A549 (cell line): ENCODE measurements around the gene GNAL. TPM values are rescaled to one million over a fixed set of nuclear protein-coding genes. Genes with fewer than 3 reads are reported as not detected.

Source experiments
- ATAC-seq, 2 experiments: fragments of 200-7000 bp in 1 of 2; fragments of >200 bp in 1 of 2; cut with Nextera tagmentation in 1 of 2; cut with Tn5 transposase in 1 of 2; 3 replicates each; pipeline versions ENCODE4 v1.8.0 to v1.9.1; 2018 to 2020; ENCODE audit warnings: mild to moderate bottlenecking in 1 of 2, moderate library complexity in 1 of 2
- CTCF ChIA-PET: fragments of 300-600 bp; sonication (Branson Sonifier 250); formaldehyde crosslinking; extraction: SDS; loops from one replicate; lab custom pipeline; 2021; ENCODE audit warnings: antibody characterized with exemption, inconsistent platforms; lab: Yijun Ruan, JAX
- POLR2A ChIA-PET: fragments of 350-600 bp; formaldehyde crosslinking; extraction: SDS; loops from one replicate; lab custom pipeline; 2021; ENCODE audit warnings: antibody characterized with exemption, inconsistent platforms; lab: Yijun Ruan, JAX
- DNase-seq, 2 experiments: peaks; one replicate each; pipeline versions ENCODE4 v3.0.0 to v3.0.0-alpha.2; 2011 to 2016; ENCODE audit warnings: low read depth in 1 of 2, low spot score in 1 of 2
- FAIRE-seq: peaks from 2 replicates; lab custom pipeline; 2011; peaks lifted over from hg19 to GRCh38; lab: Jason Lieb, UNC
- H3K27ac ChIP-seq, 2 experiments: fragments of >200 bp; sonication (Bioruptor Twin); formaldehyde crosslinking; 3 replicates each; pipeline ENCODE4 v1.5.1; 2016 to 2017
- H3K4me1 ChIP-seq: fragments of >200 bp; sonication (Bioruptor Twin); formaldehyde crosslinking; 3 replicates; pipeline ENCODE4 v1.6.1; 2016
- H3K4me2 ChIP-seq: fragments of >200 bp; sonication (Bioruptor Twin); formaldehyde crosslinking; 3 replicates; pipeline ENCODE4 v1.6.1; 2016
- H3K4me3 ChIP-seq: fragments of >200 bp; sonication (Bioruptor Twin); formaldehyde crosslinking; 3 replicates; pipeline ENCODE4 v1.5.1; 2016
- H3K9me3 ChIP-seq: fragments of >200 bp; sonication (Bioruptor Twin); formaldehyde crosslinking; 3 replicates; pipeline ENCODE4 v1.6.1; 2016
- CBX2 ChIP-seq: fragments of 200-600 bp; sonication (generic); IDR thresholded peaks from 2 replicates; pipeline ENCODE4 v1.6.1; 2016; ENCODE audit warnings: low read depth, mild to moderate bottlenecking, borderline replicate concordance
- CBX8 ChIP-seq: fragments of 200-600 bp; sonication (generic); IDR thresholded peaks from 2 replicates; pipeline ENCODE4 v1.6.1; 2016
- CHD2 ChIP-seq: fragments of 150-350 bp; IDR thresholded peaks from 2 replicates; pipeline ENCODE4 v1.6.1; 2014; ENCODE audit warnings: low read length; ENCODE audit not compliant: partially characterized antibody
- CTCF ChIP-seq: fragments of >200 bp; sonication (Bioruptor Twin); formaldehyde crosslinking; IDR thresholded peaks from 3 replicates; pipeline ENCODE4 v1.5.1; 2016
- ELK1 ChIP-seq: fragments of 150-350 bp; IDR thresholded peaks from 2 replicates; pipeline ENCODE4 v1.6.1; 2014; ENCODE audit warnings: low read depth, mild to moderate bottlenecking, low read length
- EP300 ChIP-seq, 2 experiments: fragments of >200 bp; sonication (Bioruptor Twin); formaldehyde crosslinking; IDR thresholded peaks; 2 replicates in 1 of 2; 3 replicates in 1 of 2; pipeline ENCODE4 v1.6.1; 2016 to 2017
- ESRRA ChIP-seq: fragments of 150-350 bp; IDR thresholded peaks from 2 replicates; pipeline ENCODE4 v1.6.1; 2014; ENCODE audit warnings: mild to moderate bottlenecking, low read length, borderline replicate concordance
- FOSB ChIP-seq: fragments of 250-450 bp; sonication (Bioruptor Pico); IDR thresholded peaks from 2 replicates; pipeline ENCODE4 v1.5.0; 2020; ENCODE audit warnings: mild to moderate bottlenecking, moderate library complexity
- FOXS1 ChIP-seq: fragments of 250-450 bp; sonication (Bioruptor Pico); IDR thresholded peaks from 2 replicates; pipeline ENCODE4 v1.5.0; 2020; ENCODE audit warnings: mild to moderate bottlenecking, moderate library complexity
- GATA3 ChIP-seq: IDR thresholded peaks from 2 replicates; pipeline ENCODE4 v1.6.1; 2012; ENCODE audit warnings: borderline replicate concordance
- HES2 ChIP-seq: fragments of >200 bp; sonication (Bioruptor Twin); formaldehyde crosslinking; IDR thresholded peaks from 2 replicates; pipeline ENCODE4 v1.6.1; 2016
- HOXB13 ChIP-seq: fragments of 250-450 bp; sonication (Bioruptor Pico); IDR thresholded peaks from 2 replicates; pipeline ENCODE4 v1.5.0; 2020; ENCODE audit warnings: low read depth, mild to moderate bottlenecking, moderate library complexity
- HOXB5 ChIP-seq: fragments of 250-450 bp; sonication (Bioruptor Pico); IDR thresholded peaks from 2 replicates; pipeline ENCODE4 v1.5.0; 2020; ENCODE audit warnings: mild to moderate bottlenecking, moderate library complexity
- MAFK ChIP-seq: fragments of 450-650 bp; IDR thresholded peaks from 2 replicates; pipeline ENCODE4 v1.6.1; 2014; ENCODE audit not compliant: partially characterized antibody
- MAX ChIP-seq: IDR thresholded peaks from 2 replicates; pipeline ENCODE4 v1.6.1; 2012
- MAZ ChIP-seq: fragments of 150-350 bp; IDR thresholded peaks from 2 replicates; pipeline ENCODE4 v1.6.1; 2014; ENCODE audit warnings: antibody characterized with exemption, low read depth, low read length, borderline replicate concordance
- NFE2L2 ChIP-seq: fragments of 150-350 bp; conservative IDR thresholded peaks from 2 replicates; pipeline ENCODE4 v1.6.1; 2014; ENCODE audit warnings: low read length
- NR3C1 ChIP-seq: fragments of >200 bp; sonication (Bioruptor Twin); formaldehyde crosslinking; IDR thresholded peaks from 3 replicates; pipeline ENCODE4 v1.6.1; 2017
- POLR2A ChIP-seq: IDR thresholded peaks from 2 replicates; pipeline ENCODE4 v1.6.1; 2012; ENCODE audit warnings: mild to moderate bottlenecking, low read length
- RAD21 ChIP-seq, 2 experiments: fragments of >200 bp in 1 of 2; sonication (Bioruptor Twin) in 1 of 2; formaldehyde crosslinking in 1 of 2; IDR thresholded peaks in 1 of 2; conservative IDR thresholded peaks in 1 of 2; 2 replicates in 1 of 2; 3 replicates in 1 of 2; pipeline ENCODE4 v1.6.1; 2012 to 2018; ENCODE audit warnings: inconsistent platforms in 1 of 2
- RARB ChIP-seq: fragments of 250-450 bp; sonication (Bioruptor Pico); IDR thresholded peaks from 2 replicates; pipeline ENCODE4 v1.8.0; 2021; ENCODE audit warnings: mild to moderate bottlenecking, moderate library complexity
- RCOR1 ChIP-seq: fragments of 150-350 bp; IDR thresholded peaks from 2 replicates; pipeline ENCODE4 v1.6.1; 2014; ENCODE audit warnings: antibody characterized with exemption, low read length, low read depth
- RFX5 ChIP-seq: fragments of 450-650 bp; IDR thresholded peaks from 2 replicates; pipeline ENCODE4 v1.7.1; 2014; ENCODE audit warnings: antibody characterized with exemption, mild to moderate bottlenecking, moderate library complexity
- RNF2 ChIP-seq: fragments of 200-600 bp; sonication (generic); IDR thresholded peaks from 2 replicates; pipeline ENCODE4 v1.6.1; 2016; ENCODE audit warnings: low read depth, mild to moderate bottlenecking, antibody characterized with exemption, moderate library complexity, borderline replicate concordance
- SMC3 ChIP-seq: fragments of >200 bp; sonication (Bioruptor Twin); formaldehyde crosslinking; IDR thresholded peaks from 3 replicates; pipeline ENCODE4 v1.6.1; 2018; ENCODE audit warnings: inconsistent platforms
- SREBF2 ChIP-seq: fragments of 450-650 bp; IDR thresholded peaks from 2 replicates; pipeline ENCODE4 v1.6.1; 2014; ENCODE audit warnings: mild to moderate bottlenecking, moderate library complexity
- TFCP2L1 ChIP-seq: fragments of 250-450 bp; sonication (Bioruptor Pico); IDR thresholded peaks from 2 replicates; pipeline ENCODE4 v1.5.0; 2021; ENCODE audit warnings: mild to moderate bottlenecking
- ZC3H11A ChIP-seq: fragments of 450-650 bp; IDR thresholded peaks from 2 replicates; pipeline ENCODE4 v1.6.1; 2014; ENCODE audit warnings: antibody characterized with exemption, mild to moderate bottlenecking
- ZNF302 ChIP-seq: fragments of 250-450 bp; sonication (Bioruptor Pico); IDR thresholded peaks from 2 replicates; pipeline ENCODE4 v1.9.0; 2021; ENCODE audit warnings: inconsistent platforms, mild to moderate bottlenecking, moderate library complexity
- WGBS: methylation state at CpG from one replicate; pipeline ENCODE4 v1.1.6; 2017; ENCODE audit errors: missing lambda C conversion rate; 5-methylcytosine and 5-hydroxymethylcytosine counted together
- polyA plus RNA-seq, 4 experiments: library from polyadenylated mRNA; depleted of rRNA in 3 of 4; stranded (reverse); fragments of >200 nt; fragmentation: RNase III in 1 of 4; extraction: RNeasy Plus Mini Kit Qiagen cat#74134 plus additional on column Dnase treatment in 1 of 4; gene quantifications; 2 replicates in 3 of 4; 3 replicates in 1 of 4; pipeline ENCODE4 v1.2.3, GENCODE V29; 2011 to 2017

GNAL gene
- polyA plus RNA-seq, 2 of the 4 experiments (the other 2 are of a cell fraction) = 5.1 to 12.9 TPM

- no peaks in the 10 kb centered on the region for H3K9me3 ChIP-seq
- POLR2A ChIA-PET = interaction anchor here (0.7 kb wide), 1 partner anchor 19 kb away, joined by 3 read pairs; no protein-coding TSS in a partner anchor
- WGBS = 96% methylated on average over 10 of the region's 10 CpGs
- DNase-seq = no peak
- no peak overlapping the region for H3K27ac ChIP-seq
- H3K4me1 ChIP-seq = no peaks in the 10 kb centered on the region
- TF ChIP-seq RNF2 = no peak
- no peak for TF ChIP-seq CHD2
- TF ChIP-seq POLR2A = no peak
- TF ChIP-seq MAZ = no peak
- ATAC-seq = no peak
- CTCF ChIA-PET = interaction anchor here (0.9 to 2.3 kb wide), 4 partner anchors 12 to 149 kb away, joined by 3 to 8 read pairs (median 4); no protein-coding TSS in a partner anchor
- no peak overlapping the region for H3K4me2 ChIP-seq
- no peak overlapping the region for H3K4me3 ChIP-seq
- no peak for FAIRE-seq
These were observed 188.6 kb downstream of the GNAL start for GRCh38 chr18:11877497-11878135.

DNA sequence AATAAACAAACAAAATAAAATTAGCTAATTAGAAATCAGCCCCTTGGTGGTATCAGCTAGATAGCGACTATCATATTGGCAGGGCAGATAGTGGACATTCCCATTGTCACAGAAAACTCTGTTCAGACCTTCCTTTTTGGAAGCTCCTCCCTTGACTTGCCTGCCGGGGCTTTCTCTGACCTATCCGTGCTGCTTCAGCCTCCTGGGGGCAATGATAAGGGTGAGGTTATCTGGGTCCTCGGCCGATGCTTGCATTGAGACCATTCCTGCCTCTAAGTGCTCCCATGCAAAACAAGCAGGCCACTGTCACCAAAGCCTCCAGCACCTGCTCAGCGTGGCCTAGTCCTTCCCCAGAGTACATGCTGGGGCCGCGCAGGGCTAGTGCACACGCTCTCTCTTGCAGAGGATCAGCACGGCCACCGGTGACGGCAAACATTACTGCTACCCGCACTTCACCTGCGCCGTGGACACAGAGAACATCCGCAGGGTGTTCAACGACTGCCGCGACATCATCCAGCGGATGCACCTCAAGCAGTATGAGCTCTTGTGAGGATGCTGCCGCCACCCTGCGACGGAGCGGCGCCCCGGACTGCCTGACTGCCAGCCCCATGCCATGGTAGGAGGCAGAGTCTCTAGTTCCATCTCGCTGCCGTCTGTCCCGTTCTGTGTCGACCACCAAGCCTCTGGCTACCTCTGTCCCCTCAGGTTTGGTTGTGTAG lies 191.7 kb downstream of the GNAL start:
- no peak overlapping the region for H3K4me2 ChIP-seq

DNA sequence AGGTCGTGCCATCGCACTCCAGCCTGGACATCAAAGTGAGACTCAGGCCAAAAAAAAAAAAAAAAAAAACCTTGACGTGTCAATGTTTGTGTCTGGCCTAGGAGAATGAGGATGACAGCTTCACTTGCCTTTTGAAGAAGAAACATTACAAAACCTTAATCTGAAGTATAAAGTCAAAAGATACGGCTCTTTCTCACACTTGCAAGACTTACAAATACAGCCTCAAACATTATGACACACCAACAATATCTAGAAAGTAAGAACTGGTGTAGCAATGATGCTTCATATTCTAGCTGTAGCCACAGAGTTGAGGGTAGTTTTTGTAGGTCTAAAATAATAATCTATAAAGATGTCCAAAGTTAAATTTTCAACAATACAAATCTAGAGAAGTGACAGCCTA lies 193.6 kb downstream of the GNAL start:
- WGBS = 57% methylated on average over 4 of the region's 4 CpGs
- H3K9me3 ChIP-seq = no peaks in the 10 kb centered on the region
- no peak for ATAC-seq
- DNase-seq = no peak
- no peak overlapping the region for H3K4me3 ChIP-seq
- H3K4me1 ChIP-seq = peaks cover 10% of the 10 kb centered on the region
- CTCF ChIA-PET = interaction anchor here (0.7 kb wide), 1 partner anchor 113 kb away, joined by 3 read pairs; no protein-coding TSS in a partner anchor
- POLR2A ChIA-PET = no interaction called here
- FAIRE-seq = no peak
- no peak overlapping the region for H3K4me2 ChIP-seq
- H3K27ac ChIP-seq = no peak overlapping the region
- no peak for TF ChIP-seq SMC3
- no peak for TF ChIP-seq RAD21 (conservative IDR thresholded peaks at IDR 0.05 in 1 of 2, IDR thresholded peaks at IDR 0.05 in 1 of 2)
- TF ChIP-seq EP300 (IDR thresholded peaks at IDR 0.05) = no peak
- no peak for TF ChIP-seq MAFK
- no peak for TF ChIP-seq ELK1
- no peak for TF ChIP-seq FOSB
- TF ChIP-seq ZC3H11A = no peak
- no peak for TF ChIP-seq GATA3
- no peak for TF ChIP-seq RCOR1
- TF ChIP-seq HOXB5 (CRISPR knock-in tag) = no peak
- no peak for TF ChIP-seq MAZ
- TF ChIP-seq RARB = no peak
- no peak for TF ChIP-seq SREBF2
- TF ChIP-seq NFE2L2 = no peak

More for the DNA sequence above, 191.7 kb downstream of the GNAL start:
- H3K9me3 ChIP-seq = no peaks in the 10 kb centered on the region
- no peak for FAIRE-seq
- 93% methylated on average over 29 of the region's 30 CpGs for WGBS
- DNase-seq = no peak
- no peak for TF ChIP-seq ZNF302
- no peak for TF ChIP-seq RFX5
- no peak for TF ChIP-seq ESRRA
- TF ChIP-seq TFCP2L1 (CRISPR knock-in tag) = no peak
- no peak for TF ChIP-seq CBX8
- no peak for TF ChIP-seq FOXS1 (CRISPR knock-in tag)
- no peak for TF ChIP-seq GATA3
- TF ChIP-seq RCOR1 = no peak
- no peak for TF ChIP-seq MAX
- no peak for TF ChIP-seq CBX2
- no peak for TF ChIP-seq HOXB13
- no peak for TF ChIP-seq CHD2
- no peak for TF ChIP-seq HES2
- TF ChIP-seq NR3C1 = no peak
- no peak for TF ChIP-seq CTCF
- H3K27ac ChIP-seq = no peak overlapping the region
- H3K4me3 ChIP-seq = no peak overlapping the region
- CTCF ChIA-PET = interaction anchor here (0.6 to 1.3 kb wide), 6 partner anchors 9 to 158 kb away, joined by 3 to 5 read pairs (median 4); no protein-coding TSS in a partner anchor
- no peaks in the 10 kb centered on the region for H3K4me1 ChIP-seq
- no peak for ATAC-seq
- POLR2A ChIA-PET = no interaction called here
